Nephron (organoid): ENCODE measurements around the gene RAB35.
A peak's percentile ranks its signal among the peaks of the same experiment; 100 is the strongest.

Experiments used
- H3K27ac Mint-ChIP-seq, 3 experiments: 2 replicates each; pipeline ENCODE4 v1.8.0; 2020; ENCODE audit warnings: mixed read lengths in 3 of 3, mild to moderate bottlenecking in 2 of 3, moderate library complexity in 1 of 3
- H3K27me3 Mint-ChIP-seq: 2 replicates; pipeline ENCODE4 v1.8.0; 2021; ENCODE audit warnings: low read depth, mild to moderate bottlenecking, moderate library complexity, mixed read lengths
- H3K36me3 Mint-ChIP-seq: 2 replicates; pipeline ENCODE4 v1.8.0; 2020; ENCODE audit warnings: low read depth, mixed read lengths
- H3K4me1 Mint-ChIP-seq: 2 replicates; pipeline ENCODE4 v1.8.0; 2020; ENCODE audit warnings: mixed read lengths
- H3K4me3 Mint-ChIP-seq, 3 experiments: 2 replicates each; pipeline ENCODE4 v1.8.0; 2020; ENCODE audit warnings: mild to moderate bottlenecking in 3 of 3, mixed read lengths in 3 of 3, moderate library complexity in 2 of 3
- H3K9me3 Mint-ChIP-seq: 2 replicates; pipeline ENCODE4 v1.8.0; 2020; ENCODE audit warnings: mixed read lengths
- CTCF ChIP-seq, 3 experiments: fragments of 200-600 bp; sonication (generic); IDR thresholded peaks; one replicate each; pipeline ENCODE4 v1.5.0; 2021; ENCODE audit warnings: antibody characterized with exemption in 3 of 3; ENCODE audit not compliant: unreplicated experiment in 3 of 3

Gene RAB35

GRCh38 chr12:120117961-120118320 lies 1.4 kb upstream of the RAB35 start:
- peak overlapping the region; percentile 29 to 84 (median 48) for H3K27ac Mint-ChIP-seq
- H3K9me3 Mint-ChIP-seq: no peaks in the 10 kb centered on the region
- peak overlapping the region; percentile 86 to 92 (median 90) for H3K4me3 Mint-ChIP-seq
- H3K27me3 Mint-ChIP-seq: no peaks in the 10 kb centered on the region
- no peak for TF ChIP-seq CTCF (IDR thresholded peaks at IDR 0.05; ENCODE audit: unreplicated experiment in 3 of 3)
- H3K4me1 Mint-ChIP-seq: peaks cover 46% of the 10 kb centered on the region
- peaks cover 17% of the 10 kb centered on the region for H3K36me3 Mint-ChIP-seq

DNA sequence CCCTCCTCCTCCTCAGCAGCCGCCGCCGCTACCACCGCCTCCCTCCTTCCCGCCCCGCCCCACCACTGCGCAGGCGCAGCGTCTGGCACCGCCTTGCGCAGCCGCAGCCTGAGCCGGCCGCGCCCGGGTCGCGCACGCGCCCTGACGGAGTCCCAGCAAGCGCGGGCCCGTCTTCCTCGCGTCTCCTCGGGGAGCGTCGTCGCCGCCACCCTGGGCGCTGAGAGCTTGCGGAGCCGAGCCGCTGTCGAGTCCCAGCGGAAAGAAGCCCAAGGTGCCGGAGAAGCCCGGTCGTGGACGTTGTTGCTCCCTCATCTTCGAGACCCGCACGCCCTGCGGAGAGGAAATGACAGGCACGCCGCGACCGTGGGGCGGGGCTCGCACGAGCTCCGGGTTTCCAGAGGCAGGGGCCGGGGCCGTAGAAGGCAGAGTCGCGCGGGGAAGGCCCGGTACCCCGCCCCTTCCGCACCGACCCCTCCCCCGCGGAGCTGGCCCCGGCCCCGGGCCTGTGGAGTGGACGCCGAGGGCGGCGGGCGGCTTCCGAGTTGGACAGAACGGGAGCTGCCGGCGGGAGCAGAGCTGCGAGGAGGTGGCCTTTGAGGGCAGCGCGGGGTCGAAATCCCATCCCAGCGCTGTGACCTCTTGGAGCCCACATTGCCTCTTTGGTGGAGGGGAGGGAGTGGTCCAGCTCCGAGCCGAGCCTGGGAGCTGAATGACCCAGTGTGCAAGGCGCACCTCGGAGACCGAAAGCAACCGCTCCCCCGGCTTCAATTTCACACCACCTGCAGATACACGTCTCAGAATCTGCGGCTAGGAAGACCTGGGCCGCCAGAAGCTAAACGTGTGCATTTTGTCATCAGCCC lies 469 bp upstream of the RAB35 start:
- Mint-ChIP-seq H3K36me3 (peaks cover 21% of the 10 kb centered on the region), H3K4me3 (peak overlapping the region; percentile 86 to 92 (median 90)), H3K4me1 (peaks cover 46% of the 10 kb centered on the region), H3K27ac (peak overlapping the region; percentile 29 to 87 (median 69)), H3K9me3 (no peaks in the 10 kb centered on the region), H3K27me3 (no peaks in the 10 kb centered on the region)
- no peak for TF ChIP-seq CTCF (IDR thresholded peaks at IDR 0.05; ENCODE audit: unreplicated experiment in 3 of 3)

DNA sequence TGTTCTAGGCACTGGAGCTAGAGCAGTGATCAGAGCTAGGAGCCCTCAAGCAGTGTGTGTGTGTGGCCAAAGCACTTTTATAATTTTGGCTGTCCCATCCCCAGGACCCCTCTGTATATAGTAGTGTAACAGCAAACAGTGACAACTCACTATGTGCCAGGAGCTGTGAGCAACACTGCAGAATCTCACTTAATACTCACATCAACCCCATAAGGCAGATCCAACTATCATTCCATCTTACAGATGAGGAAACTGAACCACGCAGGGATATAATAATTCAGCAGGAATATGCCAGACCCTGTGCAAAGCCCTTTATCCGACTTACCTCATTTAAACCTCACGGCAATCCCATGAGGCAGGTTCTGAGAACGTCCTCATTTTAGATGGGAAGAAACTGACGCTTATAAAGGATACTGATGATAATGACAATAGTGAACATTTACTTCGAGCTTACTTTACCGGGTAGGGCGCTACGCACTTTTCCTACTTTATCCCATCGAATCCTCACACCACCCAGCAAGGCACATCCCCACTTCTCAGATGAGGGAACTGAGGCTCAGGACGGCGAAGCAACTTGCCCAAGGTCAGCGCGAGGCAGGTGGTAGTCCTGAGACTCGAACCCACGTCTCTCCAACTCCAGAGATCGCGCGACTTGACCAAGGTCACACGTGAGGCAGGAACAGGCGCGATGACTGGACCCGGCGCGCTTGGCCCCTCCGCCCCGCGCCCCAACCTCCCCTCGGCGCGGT lies 687 bp downstream of the RAB35 start:
- Mint-ChIP-seq H3K4me1 (peaks cover 46% of the 10 kb centered on the region), H3K9me3 (no peaks in the 10 kb centered on the region), H3K27me3 (no peaks in the 10 kb centered on the region), H3K4me3 (peak overlapping the region; percentile 92 to 96 (median 94)), H3K36me3 (peaks cover 21% of the 10 kb centered on the region), H3K27ac (peak overlapping the region; percentile 2 to 82 (median 29))
- no peak for TF ChIP-seq CTCF (IDR thresholded peaks at IDR 0.05; ENCODE audit: unreplicated experiment in 3 of 3)

DNA sequence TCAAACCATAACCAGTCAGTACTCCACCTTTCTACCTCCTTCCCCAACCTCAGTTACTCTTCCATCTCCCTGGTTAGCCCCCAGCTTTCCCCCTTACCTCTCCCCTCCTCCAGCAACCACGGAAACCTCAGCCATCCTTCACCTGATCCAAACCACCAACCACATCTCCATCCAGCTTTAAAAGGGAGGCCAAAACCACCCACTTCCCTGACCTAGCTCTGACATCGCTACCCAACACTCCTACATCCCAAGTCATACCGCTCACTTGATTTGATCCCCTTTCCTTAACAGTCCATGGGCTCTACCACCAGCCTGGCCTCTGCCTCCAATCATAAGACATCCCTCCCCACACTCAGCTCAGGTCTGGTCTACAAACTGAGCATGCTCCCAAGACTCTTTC lies 1.5 kb downstream of the RAB35 start:
- Mint-ChIP-seq H3K27ac (peak overlapping the region in 2 of 3 experiments; percentile 2 to 82), H3K4me3 (peak overlapping the region; percentile 92 to 96 (median 94)), H3K9me3 (no peaks in the 10 kb centered on the region), H3K27me3 (no peaks in the 10 kb centered on the region), H3K36me3 (peaks cover 21% of the 10 kb centered on the region), H3K4me1 (peaks cover 46% of the 10 kb centered on the region)
- no peak for TF ChIP-seq CTCF (IDR thresholded peaks at IDR 0.05; ENCODE audit: unreplicated experiment in 3 of 3)

GRCh38 chr12:120110550-120111501 lies 5.7 kb downstream of the RAB35 start:
- no peak overlapping the region for H3K27ac Mint-ChIP-seq
- peaks cover 17% of the 10 kb centered on the region for H3K4me1 Mint-ChIP-seq
- no peaks in the 10 kb centered on the region for H3K27me3 Mint-ChIP-seq
- no peak for TF ChIP-seq CTCF (IDR thresholded peaks at IDR 0.05; ENCODE audit: unreplicated experiment in 3 of 3)
- no peak overlapping the region for H3K4me3 Mint-ChIP-seq
- no peaks in the 10 kb centered on the region for H3K9me3 Mint-ChIP-seq
- peaks cover 30% of the 10 kb centered on the region for H3K36me3 Mint-ChIP-seq
